Activated naive CD8-positive, alpha-beta T cell treated with anti-CD3 and anti-CD28 coated beads, Interleukin-2, amount 10 ng/mL, durations not matched to agents 7 days and 5 days (primary cell): ENCODE data around the gene CEP104. TPM values are rescaled to one million over a fixed set of nuclear protein-coding genes. Genes with fewer than 3 reads are reported as not detected.

Experiments used
- ATAC-seq: fragments of 150-1000 bp; cut with Tn5 transposase; one replicate; pipeline ENCODE4 v1.10.0; 2021; ENCODE audit warnings: low read depth, moderate library complexity
- POLR2A ChIA-PET: fragments of 350-600 bp; sonication (Branson Sonifier 250); formaldehyde crosslinking; loops from one replicate; lab custom pipeline; 2021; ENCODE audit warnings: antibody characterized with exemption; lab: Charles Lee
- DNase-seq: peaks from one replicate; pipeline ENCODE4 v3.0.0; 2021
- H3K27ac Mint-ChIP-seq: one replicate; pipeline ENCODE4 v1.8.0; 2022; ENCODE audit warnings: mild to moderate bottlenecking, mixed read lengths
- H3K27me3 Mint-ChIP-seq: one replicate; pipeline ENCODE4 v1.8.0; 2022; ENCODE audit warnings: mild to moderate bottlenecking, moderate library complexity, mixed read lengths
- H3K36me3 Mint-ChIP-seq: one replicate; pipeline ENCODE4 v1.8.0; 2021; ENCODE audit warnings: mild to moderate bottlenecking, mixed read lengths
- H3K4me1 Mint-ChIP-seq: one replicate; pipeline ENCODE4 v1.8.0; 2021; ENCODE audit warnings: mixed read lengths
- H3K4me3 Mint-ChIP-seq: one replicate; pipeline ENCODE4 v1.8.0; 2022; ENCODE audit warnings: mild to moderate bottlenecking, moderate library complexity, mixed read lengths
- H3K9me3 Mint-ChIP-seq: one replicate; pipeline ENCODE4 v1.8.0; 2021; ENCODE audit warnings: mixed read lengths
- total RNA-seq, 2 experiments: library from RNA; stranded (reverse); gene quantifications; one replicate each; pipeline ENCODE4 v1.2.3, GENCODE V29; 2021

Gene CEP104
- total RNA-seq, 2 experiments from 2014 or later: 44.6 to 46.9 TPM

DNA sequence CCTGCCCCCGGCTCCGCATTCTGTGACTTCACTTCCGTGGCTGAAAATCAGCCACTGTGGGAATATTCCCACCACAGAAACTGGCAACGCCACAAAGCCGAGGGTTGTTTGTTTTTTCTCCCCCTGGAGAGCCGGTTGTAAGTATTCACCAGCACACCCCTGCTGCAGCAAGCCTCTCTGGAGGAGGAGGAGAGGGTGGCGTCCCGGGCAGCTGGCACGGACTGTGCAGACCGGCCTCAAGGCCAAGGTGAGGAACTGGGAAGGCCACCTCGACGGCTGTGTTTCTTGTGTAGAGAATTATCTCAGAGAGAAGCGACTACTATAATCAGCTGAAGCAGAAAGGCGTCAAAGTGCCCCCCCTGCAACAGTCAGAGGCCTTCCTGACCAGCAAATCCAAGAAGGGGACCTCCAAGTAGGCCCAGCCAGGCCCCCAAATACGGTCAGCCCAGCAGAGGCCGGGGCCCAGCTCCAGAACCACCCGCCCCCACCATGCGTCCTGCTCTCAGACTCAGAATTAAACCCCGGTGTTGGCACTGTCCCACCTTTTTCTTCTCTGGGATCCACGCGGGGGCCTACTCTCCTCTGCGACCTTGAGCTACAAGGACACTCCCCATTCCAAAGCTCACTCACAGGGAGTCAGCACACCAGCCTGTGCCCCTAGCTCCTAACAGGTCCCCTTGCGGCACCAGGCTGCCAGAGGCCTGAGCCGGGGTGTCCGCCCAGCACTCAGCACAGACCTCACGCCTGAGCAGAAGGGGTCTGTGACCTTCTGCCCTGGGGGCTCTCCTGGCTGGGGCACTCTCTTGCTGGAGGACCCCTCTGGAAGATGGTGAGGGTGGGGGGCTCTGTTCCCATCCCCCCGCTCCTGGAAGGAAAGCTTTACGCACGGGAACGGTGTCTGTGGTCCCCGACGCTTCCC lies 85.6 kb downstream of the CEP104 start:
- H3K9me3 Mint-ChIP-seq: no peaks in the 10 kb centered on the region
- peaks cover 2% of the 10 kb centered on the region for H3K27me3 Mint-ChIP-seq
- no peak for ATAC-seq
- H3K27ac Mint-ChIP-seq: no peak overlapping the region
- H3K36me3 Mint-ChIP-seq: no peaks in the 10 kb centered on the region
- peak overlapping the region; percentile 60 for H3K4me3 Mint-ChIP-seq
- POLR2A ChIA-PET: no interaction called here
- DNase-seq: no peak
- H3K4me1 Mint-ChIP-seq: peaks cover 2% of the 10 kb centered on the region

DNA sequence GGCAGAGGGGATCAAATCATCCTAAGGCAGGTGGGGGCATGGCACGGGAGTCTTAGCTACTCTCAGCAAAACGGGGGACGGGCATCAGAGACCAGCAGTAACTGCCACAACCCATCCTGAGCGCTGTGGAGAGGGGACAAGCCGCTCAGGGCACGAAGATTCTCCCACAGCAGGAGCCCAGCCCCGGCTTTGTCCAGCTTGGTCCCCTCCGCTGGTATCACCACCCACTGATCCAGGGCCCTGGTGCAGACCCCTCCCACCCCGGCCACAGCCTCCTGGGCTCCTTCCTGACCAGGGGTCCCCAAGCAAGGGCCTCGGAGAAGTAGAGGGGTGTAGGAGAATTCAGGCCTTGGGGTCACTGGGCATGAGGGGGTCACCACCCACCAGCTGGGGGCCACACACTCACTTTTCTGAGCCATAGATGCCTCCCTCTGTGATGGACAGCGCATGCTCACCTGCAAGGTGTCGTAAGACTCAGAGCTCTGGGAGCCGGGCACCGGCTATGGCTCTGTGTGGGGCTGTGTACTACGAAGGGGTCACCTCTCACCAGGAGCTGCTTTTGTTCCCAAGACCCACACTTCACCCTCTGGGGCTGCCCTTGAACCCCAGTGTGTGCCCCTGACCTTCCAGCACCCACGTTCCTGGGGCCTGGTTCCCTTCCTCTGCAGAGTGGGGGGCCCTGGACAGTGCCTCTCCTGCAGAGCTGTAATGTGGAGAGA lies 86.8 kb downstream of the CEP104 start:
- ATAC-seq (no peak), DNase-seq (no peak)
- no peaks in the 10 kb centered on the region for H3K9me3 Mint-ChIP-seq
- H3K27ac Mint-ChIP-seq: no peak overlapping the region
- no peaks in the 10 kb centered on the region for H3K4me1 Mint-ChIP-seq
- peaks cover 7% of the 10 kb centered on the region for H3K27me3 Mint-ChIP-seq
- no peak overlapping the region for H3K4me3 Mint-ChIP-seq
- no peaks in the 10 kb centered on the region for H3K36me3 Mint-ChIP-seq
- POLR2A ChIA-PET: no interaction called here

DNA sequence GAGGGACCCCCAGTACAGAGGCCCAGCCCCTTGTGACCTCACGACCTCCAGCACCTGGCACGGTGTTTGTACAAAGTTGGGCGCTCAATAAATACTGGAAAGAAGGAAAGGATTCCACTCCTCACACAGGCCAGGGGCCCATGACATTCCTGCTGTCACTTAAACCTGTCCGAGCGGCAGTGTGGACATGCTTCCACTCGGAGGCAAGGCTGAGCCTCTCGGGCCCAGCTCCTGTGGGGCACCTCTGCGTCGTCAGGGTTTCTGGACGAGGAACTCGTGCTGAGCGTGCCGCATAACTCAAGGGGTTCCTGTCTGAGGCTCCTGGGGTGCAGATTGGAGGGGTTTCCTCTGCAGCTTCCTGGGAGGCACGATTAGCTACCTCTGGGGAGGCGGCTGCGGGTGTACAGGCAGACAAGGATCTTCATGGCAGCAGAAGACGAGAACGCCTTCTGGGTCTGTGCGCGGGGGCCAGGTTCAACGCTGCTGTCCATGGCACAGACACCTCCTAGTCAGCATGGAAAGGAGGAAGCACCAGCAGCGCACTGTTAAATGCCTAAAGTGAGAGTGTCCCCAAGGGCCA lies 88.1 kb downstream of the CEP104 start:
- POLR2A ChIA-PET: no interaction called here

DNA sequence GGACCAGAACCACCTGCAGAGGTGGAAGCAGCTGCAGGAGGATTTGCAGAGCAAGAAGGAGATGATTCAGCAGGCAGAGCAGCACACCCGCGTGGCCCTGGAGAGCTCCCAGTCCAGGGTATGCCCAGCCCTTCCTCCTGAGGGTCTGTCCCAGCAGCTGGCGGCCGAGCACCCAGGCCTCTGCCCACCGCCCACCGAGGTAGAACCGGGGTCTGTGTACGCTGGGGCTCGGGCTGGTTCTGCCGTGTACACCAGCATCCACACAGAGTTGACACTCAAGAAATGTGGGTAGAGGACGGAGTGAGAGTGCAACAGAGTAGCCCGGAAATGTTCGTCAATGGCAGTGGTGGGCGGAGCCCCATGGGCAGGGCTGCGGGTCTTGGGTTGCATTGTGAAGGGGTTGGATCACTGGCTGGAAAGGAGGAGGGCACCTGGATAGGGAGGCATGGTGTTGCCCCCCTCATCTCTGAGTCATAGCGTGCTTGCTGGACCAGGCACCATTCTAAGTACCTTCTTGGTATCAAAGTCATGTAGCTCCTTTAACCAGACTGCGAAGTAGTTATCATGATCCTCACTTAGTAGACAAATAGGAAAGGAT lies 89.6 kb downstream of the CEP104 start:
- H3K4me3 Mint-ChIP-seq: no peak overlapping the region
- H3K9me3 Mint-ChIP-seq: no peaks in the 10 kb centered on the region
- peaks cover 8% of the 10 kb centered on the region for H3K27me3 Mint-ChIP-seq
- H3K4me1 Mint-ChIP-seq: no peaks in the 10 kb centered on the region
- ATAC-seq (no peak), DNase-seq (no peak)
- no peaks in the 10 kb centered on the region for H3K36me3 Mint-ChIP-seq
- no peak overlapping the region for H3K27ac Mint-ChIP-seq
- POLR2A ChIA-PET: no interaction called here

More for the DNA sequence above, 88.1 kb downstream of the CEP104 start:
- no peaks in the 10 kb centered on the region for H3K4me1 Mint-ChIP-seq
- ATAC-seq (no peak), DNase-seq (no peak)
- no peaks in the 10 kb centered on the region for H3K36me3 Mint-ChIP-seq
- no peak overlapping the region for H3K27ac Mint-ChIP-seq
- no peak overlapping the region for H3K4me3 Mint-ChIP-seq
- no peaks in the 10 kb centered on the region for H3K9me3 Mint-ChIP-seq
- H3K27me3 Mint-ChIP-seq: peaks cover 8% of the 10 kb centered on the region

DNA sequence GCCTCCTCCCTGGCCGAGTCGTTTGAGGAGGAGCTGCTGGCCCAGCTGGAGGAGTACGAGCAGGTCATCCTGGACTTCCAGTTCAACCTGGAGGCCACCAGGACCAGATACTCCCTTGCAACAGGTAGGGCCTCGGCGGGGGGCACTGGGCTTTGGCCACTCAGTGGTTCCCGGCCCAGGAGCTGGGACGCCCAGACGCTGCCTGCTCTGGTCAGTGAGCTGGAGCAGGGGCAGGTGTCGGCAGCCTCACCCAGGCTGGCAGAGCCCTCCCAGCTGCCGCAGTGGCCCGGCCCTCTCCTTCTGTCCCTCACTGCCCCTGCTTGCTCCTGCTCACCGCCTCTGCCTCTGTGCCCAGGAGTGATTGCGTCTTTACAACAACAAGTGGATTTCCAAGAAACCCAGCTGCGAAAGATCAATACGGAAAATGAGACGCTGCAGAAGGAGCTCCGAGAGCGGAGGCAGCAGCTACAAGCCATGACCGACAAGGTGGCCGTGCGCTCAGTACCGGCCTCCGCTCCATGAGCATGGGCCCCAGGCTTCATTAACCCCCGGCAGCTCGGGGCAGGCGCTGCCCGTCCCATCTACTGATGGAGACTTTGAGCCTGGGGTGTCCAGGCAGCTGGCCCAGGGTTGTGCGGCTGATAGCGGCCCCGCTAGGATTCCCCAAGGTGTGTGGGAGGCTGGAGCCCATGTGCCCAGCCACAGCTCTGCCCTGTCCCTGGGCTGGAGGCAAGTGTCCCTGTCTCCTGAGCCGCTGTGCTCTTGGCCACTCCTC lies 93.5 kb downstream of the CEP104 start:
- ATAC-seq (no peak), DNase-seq (no peak)
- Mint-ChIP-seq H3K9me3 (no peaks in the 10 kb centered on the region), H3K36me3 (no peaks in the 10 kb centered on the region), H3K27me3 (peaks cover 8% of the 10 kb centered on the region), H3K4me1 (no peaks in the 10 kb centered on the region), H3K4me3 (no peak overlapping the region), H3K27ac (no peak overlapping the region)
- POLR2A ChIA-PET: no interaction called here

DNA sequence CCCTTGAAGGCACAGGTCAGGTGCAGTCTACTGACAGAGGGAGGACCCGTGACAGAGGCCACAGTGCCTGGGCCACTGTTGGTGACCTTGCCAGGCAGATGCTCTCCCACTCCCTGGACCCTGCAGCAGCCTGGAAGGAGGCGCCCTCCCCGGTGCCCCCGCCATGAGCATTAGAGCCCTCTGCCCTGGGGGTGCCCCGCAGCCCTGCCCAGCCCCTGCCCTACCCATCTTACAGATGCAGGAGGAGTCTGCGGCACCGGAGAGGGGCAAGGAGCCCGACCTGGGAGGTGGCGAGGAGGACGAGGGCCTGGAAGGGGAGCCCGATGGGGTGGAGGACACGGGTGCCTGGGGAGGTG lies 94.2 kb downstream of the CEP104 start:
- no peaks in the 10 kb centered on the region for H3K36me3 Mint-ChIP-seq

DNA sequence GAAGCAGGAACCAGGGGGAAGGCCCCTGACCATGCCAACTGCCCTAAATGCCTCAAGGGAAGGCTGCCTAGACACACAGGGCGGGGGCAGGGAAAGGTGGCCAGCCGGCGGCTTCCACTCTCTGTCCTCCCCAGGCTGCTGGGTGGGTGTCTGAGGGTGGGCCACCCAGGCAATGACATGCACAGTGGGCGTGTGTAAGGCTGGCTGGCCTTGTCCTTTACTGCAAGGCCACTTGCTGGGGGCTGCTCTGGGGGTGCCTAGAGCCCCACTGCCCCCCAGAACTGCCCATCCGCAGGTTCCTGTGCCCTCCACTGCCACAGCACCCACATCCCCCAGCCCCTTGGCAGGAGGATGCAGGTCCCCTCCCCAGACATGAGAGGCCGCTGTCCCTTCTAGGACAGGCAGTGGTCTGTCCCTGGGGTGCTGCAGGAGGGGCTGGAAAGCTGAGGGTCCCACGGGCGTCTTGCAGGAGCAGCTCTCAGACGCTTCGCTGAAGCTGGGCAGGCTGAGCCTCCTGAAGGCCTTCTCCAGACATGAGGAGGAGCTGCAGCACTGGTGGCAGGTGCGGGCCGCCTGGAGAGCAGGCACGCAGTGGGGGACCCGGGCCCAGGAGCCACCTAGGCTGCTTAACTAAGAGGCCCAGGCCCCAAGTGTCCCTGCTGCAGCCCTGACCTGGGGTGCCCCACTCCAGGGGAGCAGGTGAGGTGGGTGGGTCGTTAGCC lies 94.7 kb downstream of the CEP104 start:
- H3K27me3 Mint-ChIP-seq: peaks cover 6% of the 10 kb centered on the region
- no peaks in the 10 kb centered on the region for H3K4me1 Mint-ChIP-seq
- H3K9me3 Mint-ChIP-seq: no peaks in the 10 kb centered on the region
- no peak overlapping the region for H3K27ac Mint-ChIP-seq
- no peaks in the 10 kb centered on the region for H3K36me3 Mint-ChIP-seq
- DNase-seq: no peak
- POLR2A ChIA-PET: no interaction called here
- H3K4me3 Mint-ChIP-seq: no peak overlapping the region
- ATAC-seq: no peak

More for the DNA sequence above, 94.2 kb downstream of the CEP104 start:
- POLR2A ChIA-PET: no interaction called here
- Mint-ChIP-seq H3K4me3 (no peak overlapping the region), H3K9me3 (no peaks in the 10 kb centered on the region), H3K27ac (no peak overlapping the region), H3K4me1 (no peaks in the 10 kb centered on the region), H3K27me3 (peaks cover 8% of the 10 kb centered on the region)
- DNase-seq (no peak), ATAC-seq (no peak)

Other genes with a start within 250 kb of the CEP104 start
- gene MEGF6, start 245.7 kb downstream of the CEP104 start, total RNA-seq: 10 to 100 TPM; 56.6 TPM
- gene TPRG1L, start 232.2 kb downstream of the CEP104 start, total RNA-seq: 10 to 100 TPM; 23.8 to 29.4 TPM
- gene WRAP73, start 207.1 kb downstream of the CEP104 start, total RNA-seq: 10 to 100 TPM; 40.2 to 41.6 TPM
- 1 to 10 TPM in 1 of 2 experiments, under 1 TPM in 1; 0.62 to 1.1 TPM for gene TP73, start 204.7 kb downstream of the CEP104 start, total RNA-seq
- not detected for gene CCDC27, start 104.8 kb downstream of the CEP104 start, total RNA-seq
- 1 to 10 TPM in 1 of 2 experiments, under 1 TPM in 1; 0.94 to 2.1 TPM for gene SMIM1, start 84.5 kb downstream of the CEP104 start, total RNA-seq
- gene LRRC47, start 60.7 kb downstream of the CEP104 start, total RNA-seq: 10 to 100 TPM; 32.0 to 40.6 TPM
- gene DFFB, start 265 bp upstream of the CEP104 start, total RNA-seq: 10 to 100 TPM; 14.3 to 15.8 TPM
- gene C1orf174, start 43.1 kb upstream of the CEP104 start, total RNA-seq: 10 to 100 TPM; 31.1 to 34.4 TPM